ENCODE measurements around the gene ATP9B. TPM values are rescaled to one million over a fixed set of nuclear protein-coding genes. Genes with fewer than 3 reads are reported as not detected.

ATP9B gene
- polyA plus RNA-seq, 3 donors = 7.2 to 20.3 (median 14.0) TPM

DNA sequence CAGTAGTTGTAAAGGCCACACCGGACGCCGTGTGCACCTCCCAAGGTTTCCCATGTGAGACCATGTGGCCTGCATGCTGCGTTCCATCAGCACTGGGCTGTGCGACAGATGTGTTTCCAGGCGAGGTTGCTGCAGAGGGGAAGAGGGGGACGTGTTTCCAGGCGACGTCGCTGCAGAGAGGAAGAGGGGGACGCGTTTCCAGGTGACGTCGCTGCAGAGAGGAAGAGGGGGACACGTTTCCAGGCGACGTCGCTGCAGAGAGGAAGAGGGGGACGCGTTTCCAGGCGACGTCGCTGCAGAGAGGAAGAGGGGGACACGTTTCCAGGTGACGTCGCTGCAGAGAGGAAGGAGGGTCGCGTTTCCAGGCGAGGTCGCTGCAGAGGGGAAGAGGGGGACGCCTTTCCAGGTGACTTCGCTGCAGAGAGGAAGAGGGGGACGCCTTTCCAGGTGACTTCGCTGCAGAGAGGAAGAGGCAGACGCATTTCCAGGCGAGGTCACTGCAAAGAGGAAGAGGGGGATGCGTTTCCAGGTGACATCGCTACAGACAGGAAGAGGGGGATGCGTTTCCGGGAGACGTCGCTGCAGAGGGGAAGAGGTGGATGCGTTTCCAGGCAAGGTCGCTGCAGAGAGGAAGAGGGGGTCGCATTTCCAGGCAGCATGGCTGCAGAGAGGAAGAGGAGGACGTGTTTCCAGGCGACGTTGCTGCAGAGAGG, 351.0 kb downstream of the ATP9B start:
- H3K9me3 ChIP-seq (replicated peaks in 1 of 2; ENCODE audit: control insufficient read depth in 1 of 2, insufficient read depth in 1 of 2, low read length in 2 of 2) = no peaks in the 10 kb centered on the region
- no peak overlapping the region for H3K4me3 ChIP-seq (replicated peaks in 1 of 3; ENCODE audit: low read depth in 2 of 3, low read length in 3 of 3)
- no peak for DNase-seq
- TF ChIP-seq, protein P1, sequence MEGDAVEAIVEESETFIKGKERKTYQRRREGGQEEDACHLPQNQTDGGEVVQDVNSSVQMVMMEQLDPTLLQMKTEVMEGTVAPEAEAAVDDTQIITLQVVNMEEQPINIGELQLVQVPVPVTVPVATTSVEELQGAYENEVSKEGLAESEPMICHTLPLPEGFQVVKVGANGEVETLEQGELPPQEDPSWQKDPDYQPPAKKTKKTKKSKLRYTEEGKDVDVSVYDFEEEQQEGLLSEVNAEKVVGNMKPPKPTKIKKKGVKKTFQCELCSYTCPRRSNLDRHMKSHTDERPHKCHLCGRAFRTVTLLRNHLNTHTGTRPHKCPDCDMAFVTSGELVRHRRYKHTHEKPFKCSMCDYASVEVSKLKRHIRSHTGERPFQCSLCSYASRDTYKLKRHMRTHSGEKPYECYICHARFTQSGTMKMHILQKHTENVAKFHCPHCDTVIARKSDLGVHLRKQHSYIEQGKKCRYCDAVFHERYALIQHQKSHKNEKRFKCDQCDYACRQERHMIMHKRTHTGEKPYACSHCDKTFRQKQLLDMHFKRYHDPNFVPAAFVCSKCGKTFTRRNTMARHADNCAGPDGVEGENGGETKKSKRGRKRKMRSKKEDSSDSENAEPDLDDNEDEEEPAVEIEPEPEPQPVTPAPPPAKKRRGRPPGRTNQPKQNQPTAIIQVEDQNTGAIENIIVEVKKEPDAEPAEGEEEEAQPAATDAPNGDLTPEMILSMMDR (IDR thresholded peaks at IDR 0.05) = no peak
- no peak overlapping the region for H3K27ac ChIP-seq (ENCODE audit: low read depth in 1 of 2, low read length in 2 of 2)
- H4K20me1 ChIP-seq (ENCODE audit: insufficient read depth, low read length) = peaks cover 75% of the 10 kb centered on the region
- H3K4me1 Mint-ChIP-seq = peaks cover 18% of the 10 kb centered on the region
- H3K27me3 ChIP-seq (ENCODE audit: control insufficient read depth in 2 of 2, insufficient read depth in 2 of 2, low read length in 2 of 2) = no peaks in the 10 kb centered on the region
- intact Hi-C loops (cut with micrococcal nuclease) = loop anchor here (5.0 kb wide), 2 partner anchors 33 to 38 kb away; no protein-coding TSS in a partner anchor
- H3K36me3 ChIP-seq (replicated peaks in 1 of 2; ENCODE audit: control insufficient read depth in 1 of 2, insufficient read depth in 2 of 2, low read length in 2 of 2) = peaks cover 13 to 19% of the 10 kb centered on the region in 2 donors
- H3K79me2 ChIP-seq (ENCODE audit: insufficient read depth, low read length) = peaks cover 14% of the 10 kb centered on the region
- H3K4me2 ChIP-seq (replicated peaks; ENCODE audit: extremely low read depth, low read length, poor library complexity, severe bottlenecking) = no peak overlapping the region
- H3K36me3 Mint-ChIP-seq = peaks cover 34 to 54% of the 10 kb centered on the region in 2 donors
- peaks cover 0 to 4% (median 0%) of the 10 kb centered on the region in 7 donors for H3K9me3 Mint-ChIP-seq
- peaks cover 9 to 17% of the 10 kb centered on the region in 2 donors for H3K4me1 ChIP-seq (ENCODE audit: control insufficient read depth in 1 of 2, insufficient read depth in 2 of 2, low read length in 2 of 2)
- H2AFZ ChIP-seq (ENCODE audit: insufficient read depth, low read depth, low read length, poor library complexity, severe bottlenecking) = no peak overlapping the region
- H3K27me3 Mint-ChIP-seq (ENCODE audit: low read depth in 3 of 3) = peaks cover 2 to 4% (median 2%) of the 10 kb centered on the region in 3 donors
- no peak overlapping the region for H3K4me3 Mint-ChIP-seq
- H3K9ac ChIP-seq (ENCODE audit: insufficient read depth, low read length, poor library complexity, severe bottlenecking) = no peak overlapping the region
- 95% methylated on average over 38 of the region's 48 CpGs for WGBS (ENCODE audit: insufficient coverage)
- peak overlapping the region in 2 of 7 donors; percentile 24 to 56 for H3K27ac Mint-ChIP-seq

DNA sequence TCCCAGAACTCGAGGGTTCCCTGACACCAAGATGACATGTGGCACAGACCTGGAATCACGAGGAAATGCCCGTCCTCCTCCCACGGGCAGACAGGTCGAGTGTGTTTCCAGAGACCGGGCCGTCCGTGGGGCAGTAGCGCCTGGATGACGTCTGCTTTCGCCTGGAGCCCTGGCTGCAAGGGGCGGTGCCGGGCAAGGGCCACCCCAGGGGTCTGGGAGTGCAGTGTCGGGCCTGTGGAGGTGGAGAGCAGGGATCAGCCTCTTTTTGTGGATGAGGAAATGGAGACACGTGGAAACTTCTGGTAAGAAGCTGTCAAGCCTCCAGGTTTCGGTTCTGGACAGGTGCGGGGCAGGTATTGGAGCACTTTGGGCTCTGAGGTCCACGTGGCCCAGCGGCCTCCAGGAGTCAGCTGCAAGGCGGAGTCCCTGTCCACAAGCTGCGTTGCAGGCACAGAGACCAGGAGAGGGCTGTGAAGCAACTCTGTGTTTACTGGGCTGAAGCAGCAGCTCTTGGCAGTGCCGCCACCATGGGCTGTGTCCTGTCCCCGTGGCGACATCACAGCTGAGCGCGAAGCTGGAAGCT, 352.2 kb downstream of the ATP9B start:
- Histone ChIP-seq H3K9ac (ENCODE audit: insufficient read depth, low read length, poor library complexity, severe bottlenecking) (no peak overlapping the region), H3K79me2 (ENCODE audit: insufficient read depth, low read length) (peaks cover 10% of the 10 kb centered on the region), H4K20me1 (ENCODE audit: insufficient read depth, low read length) (peaks cover 66% of the 10 kb centered on the region), H3K27ac (ENCODE audit: low read depth in 1 of 2, low read length in 2 of 2) (peak overlapping the region in 1 of 2 donors; percentile 69), H3K4me2 (replicated peaks; ENCODE audit: extremely low read depth, low read length, poor library complexity, severe bottlenecking) (peak overlapping the region; percentile 45), H2AFZ (ENCODE audit: insufficient read depth, low read depth, low read length, poor library complexity, severe bottlenecking) (no peak overlapping the region), H3K36me3 (replicated peaks in 1 of 2; ENCODE audit: control insufficient read depth in 1 of 2, insufficient read depth in 2 of 2, low read length in 2 of 2) (peaks cover 17 to 25% of the 10 kb centered on the region in 2 donors), H3K27me3 (ENCODE audit: control insufficient read depth in 2 of 2, insufficient read depth in 2 of 2, low read length in 2 of 2) (no peaks in the 10 kb centered on the region), H3K4me3 (replicated peaks in 1 of 3; ENCODE audit: low read depth in 2 of 3, low read length in 3 of 3) (peak overlapping the region in 1 of 3 experiments; percentile 29), H3K9me3 (replicated peaks in 1 of 2; ENCODE audit: control insufficient read depth in 1 of 2, insufficient read depth in 1 of 2, low read length in 2 of 2) (no peaks in the 10 kb centered on the region), H3K4me1 (ENCODE audit: control insufficient read depth in 1 of 2, insufficient read depth in 2 of 2, low read length in 2 of 2) (peaks cover 9 to 17% of the 10 kb centered on the region in 2 donors)
- H3K27me3 Mint-ChIP-seq (ENCODE audit: low read depth in 3 of 3) = peaks cover 2 to 4% (median 2%) of the 10 kb centered on the region in 3 donors
- H3K27ac Mint-ChIP-seq = peak overlapping the region in 6 of 7 donors; percentile 25 to 83 (median 72)
- no peak for DNase-seq
- WGBS (ENCODE audit: insufficient coverage) = 95% methylated on average over 26 of the region's 26 CpGs
- intact Hi-C loops (cut with micrococcal nuclease) = loop anchor here (5.0 kb wide), 2 partner anchors 34 to 39 kb away; no protein-coding TSS in a partner anchor
- peaks cover 0 to 2% (median 0%) of the 10 kb centered on the region in 7 donors for H3K9me3 Mint-ChIP-seq
- H3K4me1 Mint-ChIP-seq = peaks cover 18% of the 10 kb centered on the region
- TF ChIP-seq, protein P1 (IDR thresholded peaks at IDR 0.05) = no peak
- peak overlapping the region in 1 of 2 donors; percentile 47 for H3K4me3 Mint-ChIP-seq
- H3K36me3 Mint-ChIP-seq = peaks cover 45 to 59% of the 10 kb centered on the region in 2 donors

Measured in CD14-positive monocyte (primary cell).